PC-9 (cell line): Measurements from ENCODE around the gene DENND1A. TPM values are rescaled to one million over a fixed set of nuclear protein-coding genes. Genes with fewer than 3 reads are reported as not detected.

Experiments
- BruUV-seq: library from RNA; stranded (reverse); fragments of 400-500 nt; replicated peaks from 2 replicates; lab custom pipeline; 2021; lab: Mats Ljungman, UMichigan
- CTCF ChIA-PET: fragments of 300-600 bp; sonication (Branson Sonifier 250); formaldehyde crosslinking; loops from one replicate; lab custom pipeline; 2022; ENCODE audit warnings: antibody characterized with exemption; lab: Charles Lee
- POLR2A ChIA-PET: fragments of 300-600 bp; sonication (Branson Sonifier 250); formaldehyde crosslinking; loops from one replicate; lab custom pipeline; 2022; ENCODE audit warnings: antibody characterized with exemption; ENCODE audit not compliant: unreplicated experiment; lab: Charles Lee
- DNase-seq, 2 experiments: peaks; one replicate each; pipeline versions ENCODE4 v3.0.0 to v3.0.0-alpha.2; 2015 to 2022; ENCODE audit warnings: mixed read lengths in 1 of 2
- H2AFZ ChIP-seq: fragments of 200-600 bp; sonication (generic); 2 replicates; pipeline ENCODE4 v1.8.1; 2017; ENCODE audit warnings: antibody characterized with exemption
- H3F3A ChIP-seq: fragments of 200-600 bp; sonication (generic); 2 replicates; pipeline ENCODE4 v1.8.1; 2017; ENCODE audit warnings: antibody characterized with exemption, mild to moderate bottlenecking, low read depth; ENCODE audit not compliant: insufficient read depth
- H3K27ac ChIP-seq: fragments of 200-600 bp; sonication (generic); 2 replicates; pipeline ENCODE4 v1.6.1; 2016; ENCODE audit warnings: mixed run types
- H3K27me3 ChIP-seq: fragments of 200-600 bp; sonication (generic); 2 replicates; pipeline ENCODE4 v1.6.1; 2016; ENCODE audit warnings: low read depth, mixed run types; ENCODE audit not compliant: insufficient read depth
- H3K36me3 ChIP-seq: fragments of 200-600 bp; sonication (generic); 2 replicates; pipeline ENCODE4 v1.6.1; 2016; ENCODE audit warnings: low read depth, mixed run types
- H3K4me1 ChIP-seq: fragments of 200-600 bp; sonication (generic); replicated peaks from 2 replicates; pipeline ENCODE4 v1.6.1; 2016; ENCODE audit warnings: mixed run types; ENCODE audit not compliant: insufficient read depth
- H3K4me2 ChIP-seq: fragments of 200-600 bp; sonication (generic); 2 replicates; pipeline ENCODE4 v1.6.1; 2017; ENCODE audit warnings: mixed run types
- H3K4me3 ChIP-seq: fragments of 200-600 bp; sonication (generic); 2 replicates; pipeline ENCODE4 v1.6.1; 2016; ENCODE audit warnings: mixed run types
- H3K79me2 ChIP-seq: fragments of 200-600 bp; sonication (generic); 2 replicates; pipeline ENCODE4 v1.6.1; 2017; ENCODE audit warnings: low read depth, mixed run types
- H3K9me2 ChIP-seq: fragments of 200-600 bp; sonication (generic); 2 replicates; pipeline ENCODE4 v1.8.1; 2017; ENCODE audit warnings: mild to moderate bottlenecking; ENCODE audit not compliant: insufficient read depth
- H3K9me3 ChIP-seq: fragments of 200-600 bp; sonication (generic); 2 replicates; pipeline ENCODE4 v1.8.1; 2016; ENCODE audit warnings: low read depth; ENCODE audit not compliant: insufficient read depth
- H4K20me1 ChIP-seq: fragments of 200-600 bp; sonication (generic); 2 replicates; pipeline ENCODE4 v1.8.1; 2017; ENCODE audit not compliant: insufficient read depth
- CTCF ChIP-seq: fragments of 200-600 bp; sonication (generic); conservative IDR thresholded peaks from 2 replicates; pipeline ENCODE4 v1.6.1; 2017; ENCODE audit warnings: mixed run types, antibody characterized with exemption, mild to moderate bottlenecking, moderate library complexity
- EZH2 ChIP-seq: fragments of 200-600 bp; sonication (generic); IDR thresholded peaks from 2 replicates; pipeline ENCODE4 v1.8.0; 2017; ENCODE audit warnings: antibody characterized with exemption, low read depth
- intact Hi-C: fragments of 100-400 bp; cut with micrococcal nuclease; formaldehyde crosslinking; loops from one replicate; pipeline ENCODE4 v1.10.0; 2022; ENCODE audit not compliant: unreplicated experiment
- total RNA-seq: library from RNA; stranded (reverse); gene quantifications from 2 replicates; pipeline ENCODE4 v1.2.3, GENCODE V29; 2021

DENND1A gene
- total RNA-seq, 1 experiment from 2014 or later, result 37.7 TPM

DNA sequence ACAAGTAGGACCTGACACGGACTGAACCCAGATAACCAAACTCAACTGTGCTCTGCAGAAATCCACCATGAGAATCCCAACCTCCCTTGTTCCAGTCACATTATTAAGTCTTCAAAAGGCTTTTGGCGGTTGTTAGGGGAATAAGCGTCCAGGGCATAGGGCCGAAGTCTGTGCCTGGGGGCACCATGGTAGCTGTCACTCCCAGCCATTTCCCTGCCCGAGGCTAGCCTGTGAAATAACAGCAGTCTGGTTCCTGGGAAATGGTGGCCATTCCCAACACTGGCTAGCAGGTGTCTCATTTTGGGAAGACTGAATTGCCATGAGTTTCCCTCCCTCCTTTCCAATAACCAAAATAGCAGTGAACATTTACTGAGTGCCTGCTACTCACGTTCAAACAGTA lies 451.8 kb downstream of the DENND1A start:
- Histone ChIP-seq H3K4me1 (no peaks in the 10 kb centered on the region), H4K20me1 (no peaks in the 10 kb centered on the region), H3K9me3 (no peaks in the 10 kb centered on the region), H3K9me2 (no peaks in the 10 kb centered on the region), H3K79me2 (no peaks in the 10 kb centered on the region), H2AFZ (no peak overlapping the region), H3F3A (no peaks in the 10 kb centered on the region), H3K4me3 (no peak overlapping the region), H3K27me3 (no peaks in the 10 kb centered on the region), H3K27ac (no peak overlapping the region), H3K36me3 (no peaks in the 10 kb centered on the region), H3K4me2 (no peak overlapping the region)
- CTCF ChIA-PET, result no interaction called here
- POLR2A ChIA-PET, result no interaction called here
- DNase-seq, result no peak
- TF ChIP-seq EZH2 (no peak), CTCF (no peak)
- intact Hi-C loops, result no loop called here
- BruUV-seq, result no TSS peak

GRCh38 chr9:123475407-123475806 lies 454.5 kb downstream of the DENND1A start:
- CTCF ChIA-PET, result interaction anchor here (0.7 kb wide), 1 partner anchor 24 kb away, joined by 3 read pairs; no protein-coding TSS in a partner anchor
- H4K20me1 ChIP-seq, result no peaks in the 10 kb centered on the region
- no peaks in the 10 kb centered on the region for H3F3A ChIP-seq
- no peak overlapping the region for H2AFZ ChIP-seq
- no peak overlapping the region for H3K27ac ChIP-seq
- H3K4me2 ChIP-seq, result no peak overlapping the region
- H3K36me3 ChIP-seq, result no peaks in the 10 kb centered on the region
- no peaks in the 10 kb centered on the region for H3K79me2 ChIP-seq
- H3K9me2 ChIP-seq, result no peaks in the 10 kb centered on the region
- POLR2A ChIA-PET, result no interaction called here
- no peaks in the 10 kb centered on the region for H3K9me3 ChIP-seq
- H3K4me3 ChIP-seq, result no peak overlapping the region
- no TSS peak for BruUV-seq
- intact Hi-C loops, result no loop called here
- no peak for DNase-seq
- no peaks in the 10 kb centered on the region for H3K4me1 ChIP-seq
- H3K27me3 ChIP-seq, result no peaks in the 10 kb centered on the region
- no peak for TF ChIP-seq EZH2
- TF ChIP-seq CTCF, result no peak

DNA sequence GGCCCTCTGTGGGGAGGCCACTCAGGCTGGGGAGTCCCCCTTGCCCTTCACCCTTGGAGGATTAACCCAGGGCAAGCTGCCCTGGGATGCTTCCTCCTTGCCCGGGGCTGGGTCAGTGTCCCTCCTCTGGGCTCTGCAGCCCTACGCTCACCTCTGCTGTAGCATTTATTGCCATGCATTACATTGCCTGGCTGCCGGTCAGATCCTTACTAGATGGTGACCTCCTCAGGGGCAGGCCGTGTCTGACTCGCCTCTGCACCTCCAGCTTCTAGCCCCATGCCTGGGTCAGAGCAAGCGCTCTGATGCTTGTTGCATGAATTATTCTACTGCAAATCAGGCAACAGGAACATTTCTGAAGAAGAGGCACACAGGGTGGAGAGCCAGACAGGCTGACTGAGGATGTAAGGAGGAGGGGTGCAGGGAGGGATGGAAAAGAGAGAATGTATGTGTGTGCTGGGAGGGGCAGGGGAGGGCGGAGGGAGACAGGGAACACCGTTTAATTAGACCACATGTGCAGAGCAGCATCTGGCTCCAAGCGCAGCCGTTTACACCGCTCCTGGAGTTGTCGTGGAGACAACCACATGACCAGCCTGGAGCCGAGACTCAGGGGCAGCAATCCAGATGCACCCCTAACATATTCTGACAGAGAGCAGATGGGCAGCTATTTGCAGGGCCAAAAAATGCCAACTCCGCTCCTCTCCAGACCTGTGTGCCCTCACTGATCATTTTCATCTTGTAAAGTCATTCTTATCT lies 456.9 kb downstream of the DENND1A start:
- ChIA-PET CTCF (no interaction called here), POLR2A (no interaction called here)
- TF ChIP-seq CTCF (no peak), EZH2 (no peak)
- Histone ChIP-seq H2AFZ (no peak overlapping the region), H3K4me1 (0 out of 2 replicates have a peak, but pooled peaks cover under 1% of the 10 kb centered on the region), H3K27ac (no peak overlapping the region), H3K9me2 (no peaks in the 10 kb centered on the region), H3K36me3 (no peaks in the 10 kb centered on the region), H3K4me3 (no peak overlapping the region), H3K9me3 (no peaks in the 10 kb centered on the region), H3K4me2 (no peak overlapping the region), H3K79me2 (no peaks in the 10 kb centered on the region), H4K20me1 (no peaks in the 10 kb centered on the region), H3K27me3 (no peaks in the 10 kb centered on the region), H3F3A (no peaks in the 10 kb centered on the region)
- intact Hi-C loops, result no loop called here
- no TSS peak for BruUV-seq
- no peak for DNase-seq
